ENCODE results near the gene EHBP1.

DNA sequence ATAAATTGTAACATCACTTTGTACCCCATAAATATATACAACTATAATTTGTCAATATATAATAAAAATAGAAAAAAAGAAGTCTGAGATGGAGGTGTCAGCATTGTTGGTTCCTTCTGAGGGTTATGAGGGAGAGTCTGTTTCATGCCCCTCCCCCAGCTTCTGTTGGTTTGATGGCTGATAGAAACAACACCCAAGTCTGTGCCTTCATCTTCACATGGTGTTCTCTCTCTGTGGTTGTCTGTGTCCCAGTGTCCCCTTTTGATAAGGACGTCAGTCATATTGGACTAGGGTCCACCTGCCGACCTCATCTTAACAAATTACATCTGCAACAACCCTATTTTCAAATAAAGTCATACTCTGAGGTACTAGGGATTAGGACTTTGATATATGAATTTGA is 20.3 kb upstream of the EHBP1 start:
- no peak for TF ChIP-seq POLR2A (IDR thresholded peaks at IDR 0.05)
- TF ChIP-seq, protein P1, sequence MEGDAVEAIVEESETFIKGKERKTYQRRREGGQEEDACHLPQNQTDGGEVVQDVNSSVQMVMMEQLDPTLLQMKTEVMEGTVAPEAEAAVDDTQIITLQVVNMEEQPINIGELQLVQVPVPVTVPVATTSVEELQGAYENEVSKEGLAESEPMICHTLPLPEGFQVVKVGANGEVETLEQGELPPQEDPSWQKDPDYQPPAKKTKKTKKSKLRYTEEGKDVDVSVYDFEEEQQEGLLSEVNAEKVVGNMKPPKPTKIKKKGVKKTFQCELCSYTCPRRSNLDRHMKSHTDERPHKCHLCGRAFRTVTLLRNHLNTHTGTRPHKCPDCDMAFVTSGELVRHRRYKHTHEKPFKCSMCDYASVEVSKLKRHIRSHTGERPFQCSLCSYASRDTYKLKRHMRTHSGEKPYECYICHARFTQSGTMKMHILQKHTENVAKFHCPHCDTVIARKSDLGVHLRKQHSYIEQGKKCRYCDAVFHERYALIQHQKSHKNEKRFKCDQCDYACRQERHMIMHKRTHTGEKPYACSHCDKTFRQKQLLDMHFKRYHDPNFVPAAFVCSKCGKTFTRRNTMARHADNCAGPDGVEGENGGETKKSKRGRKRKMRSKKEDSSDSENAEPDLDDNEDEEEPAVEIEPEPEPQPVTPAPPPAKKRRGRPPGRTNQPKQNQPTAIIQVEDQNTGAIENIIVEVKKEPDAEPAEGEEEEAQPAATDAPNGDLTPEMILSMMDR (IDR thresholded peaks at IDR 0.05), result no peak
